Measurements from ENCODE around the gene KCNMA1.

GRCh38 chr10:76883596-76883995 lies 754.0 kb downstream of the KCNMA1 start:
- no peak for TF ChIP-seq CTCF (IDR thresholded peaks at IDR 0.05 in 4 of 5, conservative IDR thresholded peaks at IDR 0.05 in 1 of 5)
- no peak for TF ChIP-seq POLR2A (IDR thresholded peaks at IDR 0.05)
